Heart left ventricle (tissue), 16 donors: ENCODE data around the gene OTUD6A. TPM values are rescaled to one million over a fixed set of nuclear protein-coding genes. Genes with fewer than 3 reads are reported as not detected.

Experiments used
- ATAC-seq, 4 donors: fragments of 200-7000 bp; cut with Tn5 transposase; one replicate each; pipeline ENCODE4 v1.9.1; 2020 to 2022; ENCODE audit warnings: moderate library complexity in 4 of 4, mild to moderate bottlenecking in 3 of 4, moderate number of reproducible peaks in 1 of 4
- DNase-seq, 5 donors: peaks; one replicate each; pipeline ENCODE4 v3.0.0-alpha.2; 2020
- H3K27ac ChIP-seq, 12 donors: fragments of 200-600 bp; sonication (generic) in 4 of 12; one replicate each; pipeline versions ENCODE4 v1.5.0 to v1.8.0; 2016 to 2022; ENCODE audit warnings: mild to moderate bottlenecking in 2 of 12
- H3K27me3 ChIP-seq, 9 donors: fragments of 200-600 bp; sonication (generic) in 2 of 9; one replicate each; pipeline versions ENCODE4 v1.5.1 to v1.8.0; 2016 to 2022; ENCODE audit warnings: mild to moderate bottlenecking in 3 of 9
- H3K36me3 ChIP-seq, 9 donors: fragments of 200-600 bp; sonication (generic) in 2 of 9; one replicate each; pipeline versions ENCODE4 v1.5.0 to v1.8.0; 2018 to 2022; ENCODE audit warnings: mild to moderate bottlenecking in 2 of 9
- H3K4me1 ChIP-seq, 12 donors: fragments of 200-600 bp; sonication (generic) in 4 of 12; one replicate each; pipeline versions ENCODE4 v1.5.0 to v1.8.0; 2016 to 2022; ENCODE audit warnings: mild to moderate bottlenecking in 3 of 12
- H3K4me3 ChIP-seq, 12 donors: fragments of 200-600 bp; sonication (generic) in 4 of 12; one replicate each; pipeline versions ENCODE4 v1.5.0 to v1.8.0; 2017 to 2022; ENCODE audit warnings: mild to moderate bottlenecking in 9 of 12, moderate library complexity in 4 of 12
- H3K9me3 ChIP-seq, 12 donors: fragments of 200-600 bp; sonication (generic) in 4 of 12; one replicate each; pipeline versions ENCODE4 v1.5.0 to v1.8.0; 2016 to 2022; ENCODE audit warnings: mild to moderate bottlenecking in 1 of 12
- POLR2A ChIP-seq, 2 donors: fragments of 450-650 bp; IDR thresholded peaks; one replicate each; pipeline ENCODE4 v1.6.1; 2017; ENCODE audit warnings: antibody characterized with exemption in 2 of 2, mild to moderate bottlenecking in 2 of 2, moderate library complexity in 2 of 2
- WGBS, 4 donors: extraction: QIAGEN DNeasy Blood & Tissue Kit in 2 of 4; methylation state at CpG; one replicate each; pipeline versions ENCODE4 v1.1.5 to v1.1.7; 2013 to 2018; 5-methylcytosine and 5-hydroxymethylcytosine counted together
- intact Hi-C, 10 donors: fragments of 100-400 bp; cut with DNase I; formaldehyde crosslinking; loops; one replicate each; pipeline versions ENCODE4 v1.11.1 to v1.14.2; 2022
- polyA plus RNA-seq, 2 donors: library from polyadenylated mRNA; stranded (reverse); fragments of 200-250 nt; gene quantifications; one replicate each; pipeline ENCODE4 v1.2.3, GENCODE V29; 2013
- total RNA-seq, 9 donors: library from RNA; depleted of rRNA in 2 of 9; stranded (reverse); fragments of >200 nt in 2 of 9; fragmentation: NEBNext Ultra II Directional in 3 of 9; extraction: Animal tissue kit (Norgen Biotek cat#: 25700) in 3 of 9; gene quantifications; one replicate each; pipeline versions ENCODE4 v1.1.0 to v1.2.4, GENCODE V29; 2016 to 2023
- TF ChIP-seq, protein P1 (sequence below), 12 donors: fragments of 200-600 bp; sonication (generic) in 4 of 12; IDR thresholded peaks; one replicate each; pipeline versions ENCODE4 v1.5.0 to v1.8.0; 2018 to 2022; ENCODE audit warnings: antibody characterized with exemption in 12 of 12, mild to moderate bottlenecking in 5 of 12
- donor health status: ischemic (EF 13 %, LVEDD 7.1; RV severe dilation, severe dysfunction).
- donor health status: healthy with polysubstance abuse.
- donor health status: DM: no; HTN: yes; CAD: no.
- donor health status: DM: no; HTN: no; CAD: no.
- donor health status: ischemic (EF 25% LVEDD 6.9; RV normal size, moderate dysfunction).
- donor health status: ischemic (EF 25% LVEDD 5.7; RV mildly dilated, moderate dysfunction).
- donor health status: healthy.
- donor health status: DM: yes; HTN: yes; CAD: no.
- donor health status: ischemic (EF 35%, LVEDD 5.7; RV mildly dilated, moderate dysfunction).
- donor health status: nonischemic (EF 11% LVEDD 7.7; RV severe dilation, severe dysfunction).
- donor health status: DM: yes; HTN: yes; CAD: no.
- donor health status: PGD.
- donor health status: ischemic (EF 29% LVEDD 5.4; RV normal size, mild dysfunction).
- donor health status: nonischemic (EF 23%, LVEDD 6.1; RV moderate dilation, normal function).

Gene OTUD6A
- total and polyA plus RNA-seq, 11 donors = not detected

DNA sequence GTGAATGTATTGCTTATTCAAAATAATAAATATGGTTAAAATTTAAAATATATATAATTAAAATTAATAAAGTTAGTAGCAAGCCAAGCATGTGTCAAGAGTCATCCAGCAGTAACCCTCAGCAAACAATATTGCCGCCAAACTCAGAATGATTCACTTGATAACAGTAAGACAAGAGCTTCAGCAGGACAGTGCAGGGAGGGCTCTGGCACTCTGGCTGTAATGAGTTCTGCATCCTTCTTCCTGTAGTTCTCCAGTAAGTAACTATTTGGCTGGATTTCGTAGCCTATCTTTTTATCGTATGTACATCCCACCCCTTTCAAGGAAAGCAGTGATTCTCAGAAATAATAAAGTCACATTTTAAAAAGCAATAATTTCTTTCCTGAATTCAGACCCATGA is 17.6 kb downstream of the OTUD6A start:
- no peak overlapping the region for H3K4me3 ChIP-seq
- DNase-seq (no peak), ATAC-seq (no peak)
- no peaks in the 10 kb centered on the region for H3K36me3 ChIP-seq
- H3K27me3 ChIP-seq = peaks cover 0 to 16% (median 0%) of the 10 kb centered on the region in 9 donors
- 44 to 54% (median 48%) methylated on average over 3 of the region's 3 CpGs for WGBS, 4 donors
- H3K27ac ChIP-seq = no peak overlapping the region
- H3K4me1 ChIP-seq = peaks cover 0 to 10% (median 0%) of the 10 kb centered on the region in 12 donors
- H3K9me3 ChIP-seq = no peaks in the 10 kb centered on the region
- TF ChIP-seq, protein P1, sequence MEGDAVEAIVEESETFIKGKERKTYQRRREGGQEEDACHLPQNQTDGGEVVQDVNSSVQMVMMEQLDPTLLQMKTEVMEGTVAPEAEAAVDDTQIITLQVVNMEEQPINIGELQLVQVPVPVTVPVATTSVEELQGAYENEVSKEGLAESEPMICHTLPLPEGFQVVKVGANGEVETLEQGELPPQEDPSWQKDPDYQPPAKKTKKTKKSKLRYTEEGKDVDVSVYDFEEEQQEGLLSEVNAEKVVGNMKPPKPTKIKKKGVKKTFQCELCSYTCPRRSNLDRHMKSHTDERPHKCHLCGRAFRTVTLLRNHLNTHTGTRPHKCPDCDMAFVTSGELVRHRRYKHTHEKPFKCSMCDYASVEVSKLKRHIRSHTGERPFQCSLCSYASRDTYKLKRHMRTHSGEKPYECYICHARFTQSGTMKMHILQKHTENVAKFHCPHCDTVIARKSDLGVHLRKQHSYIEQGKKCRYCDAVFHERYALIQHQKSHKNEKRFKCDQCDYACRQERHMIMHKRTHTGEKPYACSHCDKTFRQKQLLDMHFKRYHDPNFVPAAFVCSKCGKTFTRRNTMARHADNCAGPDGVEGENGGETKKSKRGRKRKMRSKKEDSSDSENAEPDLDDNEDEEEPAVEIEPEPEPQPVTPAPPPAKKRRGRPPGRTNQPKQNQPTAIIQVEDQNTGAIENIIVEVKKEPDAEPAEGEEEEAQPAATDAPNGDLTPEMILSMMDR (IDR thresholded peaks at IDR 0.05) = no peak
- TF ChIP-seq POLR2A (IDR thresholded peaks at IDR 0.05) = no peak
- intact Hi-C loops = no loop called here

DNA sequence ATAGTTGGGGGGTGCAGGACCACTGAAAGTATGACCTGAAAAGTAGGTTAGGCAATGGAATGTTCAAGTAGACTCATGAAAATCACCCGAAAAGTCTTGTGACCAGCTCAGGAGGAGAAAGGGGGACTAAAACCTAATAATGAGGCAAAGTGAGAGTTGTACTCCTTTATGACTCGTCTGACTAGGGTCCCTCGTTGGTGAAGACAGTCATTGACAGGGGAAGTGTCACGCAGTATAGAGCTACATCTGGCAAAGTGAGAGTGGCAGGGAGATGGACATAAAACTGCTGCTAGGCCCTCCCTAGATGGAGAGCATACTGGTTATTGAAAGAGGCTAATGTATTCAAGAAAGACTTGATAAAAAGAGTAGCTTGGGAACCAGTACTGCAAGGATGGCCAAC is 20.5 kb downstream of the OTUD6A start:
- intact Hi-C loops = no loop called here
- WGBS, 4 donors = 63 to 76% (median 67%) methylated on average over 4 of the region's 4 CpGs
- ATAC-seq (no peak), DNase-seq (no peak)
- peaks cover 0 to 13% (median 0%) of the 10 kb centered on the region in 12 donors for H3K4me1 ChIP-seq
- H3K9me3 ChIP-seq = no peaks in the 10 kb centered on the region
- no peak overlapping the region for H3K27ac ChIP-seq
- no peak overlapping the region for H3K4me3 ChIP-seq
- H3K36me3 ChIP-seq = no peaks in the 10 kb centered on the region
- TF ChIP-seq POLR2A (IDR thresholded peaks at IDR 0.05) = no peak
- TF ChIP-seq, protein P1 (IDR thresholded peaks at IDR 0.05) = no peak
- peaks cover 0 to 16% (median 0%) of the 10 kb centered on the region in 9 donors for H3K27me3 ChIP-seq

DNA sequence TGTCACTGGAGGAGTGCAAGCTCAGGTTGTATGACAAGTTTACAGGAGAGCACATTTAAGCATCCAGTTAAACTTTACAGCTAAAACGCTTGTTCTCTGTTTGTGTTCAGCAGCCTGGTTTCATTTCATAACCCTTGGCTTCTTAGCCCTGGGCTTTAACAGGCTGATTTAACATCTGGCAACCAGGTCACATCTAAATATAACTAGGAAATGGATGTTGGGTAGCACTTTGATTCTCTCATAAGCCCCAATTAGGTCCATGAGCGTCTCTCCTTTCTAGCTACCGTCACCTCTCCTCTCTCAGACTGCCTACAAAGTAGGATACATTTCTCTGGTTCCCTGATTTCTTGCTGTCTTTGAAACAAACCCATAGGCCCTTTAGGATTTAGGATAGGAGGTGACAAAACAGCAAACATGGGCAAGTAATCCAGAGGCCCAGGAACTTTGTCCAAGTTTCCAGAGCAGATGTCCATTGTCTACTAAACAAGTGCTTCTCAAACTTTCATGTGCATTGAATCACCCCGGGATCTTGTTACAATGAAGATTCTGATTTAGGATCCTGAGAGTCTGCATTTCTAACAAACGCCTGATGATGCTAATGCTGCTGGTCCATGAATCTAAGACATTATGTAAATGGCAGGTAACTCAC is 22.5 kb downstream of the OTUD6A start:
- no peak for TF ChIP-seq POLR2A (IDR thresholded peaks at IDR 0.05)
- TF ChIP-seq, protein P1 (IDR thresholded peaks at IDR 0.05) = no peak
- ATAC-seq (peak in 1 of 4 donors; percentile 28), DNase-seq (no peak)
- Histone ChIP-seq H3K4me1 (peaks cover 0 to 21% (median 0%) of the 10 kb centered on the region in 12 donors), H3K27ac (no peak overlapping the region), H3K4me3 (no peak overlapping the region), H3K27me3 (peaks cover 0 to 16% (median 0%) of the 10 kb centered on the region in 9 donors), H3K36me3 (no peaks in the 10 kb centered on the region), H3K9me3 (no peaks in the 10 kb centered on the region)
- WGBS, 4 donors = 63 to 68% (median 65%) methylated on average over 5 of the region's 5 CpGs
- intact Hi-C loops = no loop called here

DNA sequence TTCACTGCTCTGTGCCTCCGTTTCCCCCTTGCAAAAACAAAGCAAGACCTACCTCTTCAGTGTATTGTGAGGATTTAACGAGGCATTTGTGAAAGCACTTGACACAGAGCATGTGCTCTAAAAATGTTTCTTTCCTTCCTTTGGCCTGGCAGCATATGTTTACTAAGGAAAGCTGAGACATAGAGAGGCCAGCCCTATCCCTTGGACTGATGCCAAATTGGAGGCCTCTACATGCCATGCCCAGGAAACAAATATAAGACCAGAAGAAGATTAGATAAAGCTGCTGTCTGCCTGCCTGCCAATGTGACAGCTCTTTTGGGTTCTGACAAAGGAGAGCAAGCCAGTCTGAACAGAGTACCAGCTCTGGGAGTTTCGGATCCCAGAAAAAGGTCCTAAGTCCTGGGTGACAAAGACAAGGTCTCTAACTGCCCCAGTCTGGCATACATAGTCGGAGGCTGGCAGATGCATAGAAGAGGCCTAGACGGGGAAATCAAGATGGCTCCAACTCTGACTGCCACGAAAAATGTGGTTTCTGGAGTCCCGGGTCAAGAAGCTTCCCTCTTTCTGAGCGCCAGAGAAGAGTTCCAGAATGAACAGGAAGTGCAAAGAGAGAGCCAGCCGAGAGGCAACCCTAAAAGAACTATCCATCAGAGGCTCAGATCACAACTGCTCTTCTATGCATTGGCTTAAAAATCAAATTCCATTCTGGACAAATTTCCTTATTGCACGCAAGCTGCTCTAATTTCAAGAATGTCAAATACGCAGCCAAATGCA is 25.8 kb downstream of the OTUD6A start:
- no peaks in the 10 kb centered on the region for H3K9me3 ChIP-seq
- peak overlapping the region in 3 of 12 donors; percentile 13 to 34 (median 19) for H3K27ac ChIP-seq
- WGBS, 4 donors = 42 to 55% (median 47%) methylated on average over 11 of the region's 11 CpGs
- no peak for TF ChIP-seq POLR2A (IDR thresholded peaks at IDR 0.05)
- TF ChIP-seq, protein P1 (IDR thresholded peaks at IDR 0.05) = no peak
- intact Hi-C loops = no loop called here
- no peaks in the 10 kb centered on the region for H3K36me3 ChIP-seq
- peaks cover 0 to 21% (median 0%) of the 10 kb centered on the region in 12 donors for H3K4me1 ChIP-seq
- DNase-seq (peak in 1 of 5 donors; percentile 6), ATAC-seq (peak in 1 of 4 donors; percentile 54)
- H3K27me3 ChIP-seq = peaks cover 0 to 3% (median 0%) of the 10 kb centered on the region in 9 donors
- H3K4me3 ChIP-seq = no peak overlapping the region
